Bronchial epithelial cell (primary cell): ENCODE measurements around the gene PAPLN. TPM values are rescaled to one million over a fixed set of nuclear protein-coding genes. Genes with fewer than 3 reads are reported as not detected.

Experiments
- DNase-seq: peaks from one replicate; pipeline ENCODE4 v3.0.0-alpha.2; 2010; ENCODE audit warnings: low read depth
- FAIRE-seq: peaks from 2 replicates; lab custom pipeline; 2011; peaks lifted over from hg19 to GRCh38; lab: Jason Lieb, UNC
- H3K27me3 ChIP-seq: 2 replicates; pipeline ENCODE4 v1.5.1; 2011; ENCODE audit warnings: low read length; ENCODE audit not compliant: control insufficient read depth, insufficient read depth
- H3K36me3 ChIP-seq: 2 replicates; pipeline ENCODE4 v1.5.1; 2011; ENCODE audit warnings: low read length; ENCODE audit not compliant: control insufficient read depth, insufficient read depth
- H3K4me3 ChIP-seq: 2 replicates; pipeline ENCODE4 v1.5.1; 2011; ENCODE audit warnings: mild to moderate bottlenecking, low read depth, low read length, control low read depth
- total RNA-seq: library from RNA; depleted of rRNA; stranded (reverse); fragments of >200 nt; gene quantifications from 2 replicates; pipeline ENCODE4 v1.2.1, GENCODE V29; 2014
- TF ChIP-seq, protein P1 (sequence below): IDR thresholded peaks from 2 replicates; pipeline ENCODE4 v1.5.1; 2011; ENCODE audit warnings: mild to moderate bottlenecking, moderate library complexity, low read length, control low read depth, inconsistent platforms; ENCODE audit not compliant: insufficient read depth, severe bottlenecking

PAPLN gene
- total RNA-seq, 1 donor from 2014 or later = 3.4 TPM

DNA sequence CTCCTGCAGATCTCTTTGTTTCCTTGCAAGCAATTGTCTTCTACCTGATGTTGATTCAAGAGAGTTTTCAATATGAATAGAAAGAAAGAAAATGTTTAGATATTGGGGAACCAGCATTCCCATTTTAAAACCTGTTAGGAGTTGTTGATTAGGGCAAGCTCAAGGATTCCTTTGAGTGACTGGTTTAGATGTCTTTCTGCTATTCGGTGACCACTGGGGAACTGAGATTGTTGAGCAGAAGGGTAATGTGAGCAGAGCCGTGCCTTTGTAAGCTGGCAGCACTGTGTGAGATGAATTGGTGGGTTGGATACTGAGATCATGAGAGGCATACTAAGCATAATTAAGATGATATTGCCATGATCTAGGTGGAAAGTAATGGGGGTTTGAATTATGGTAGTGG, 39.1 kb upstream of the PAPLN start:
- H3K27me3 ChIP-seq = no peaks in the 10 kb centered on the region
- FAIRE-seq (no peak), DNase-seq (no peak)
- TF ChIP-seq, protein P1, sequence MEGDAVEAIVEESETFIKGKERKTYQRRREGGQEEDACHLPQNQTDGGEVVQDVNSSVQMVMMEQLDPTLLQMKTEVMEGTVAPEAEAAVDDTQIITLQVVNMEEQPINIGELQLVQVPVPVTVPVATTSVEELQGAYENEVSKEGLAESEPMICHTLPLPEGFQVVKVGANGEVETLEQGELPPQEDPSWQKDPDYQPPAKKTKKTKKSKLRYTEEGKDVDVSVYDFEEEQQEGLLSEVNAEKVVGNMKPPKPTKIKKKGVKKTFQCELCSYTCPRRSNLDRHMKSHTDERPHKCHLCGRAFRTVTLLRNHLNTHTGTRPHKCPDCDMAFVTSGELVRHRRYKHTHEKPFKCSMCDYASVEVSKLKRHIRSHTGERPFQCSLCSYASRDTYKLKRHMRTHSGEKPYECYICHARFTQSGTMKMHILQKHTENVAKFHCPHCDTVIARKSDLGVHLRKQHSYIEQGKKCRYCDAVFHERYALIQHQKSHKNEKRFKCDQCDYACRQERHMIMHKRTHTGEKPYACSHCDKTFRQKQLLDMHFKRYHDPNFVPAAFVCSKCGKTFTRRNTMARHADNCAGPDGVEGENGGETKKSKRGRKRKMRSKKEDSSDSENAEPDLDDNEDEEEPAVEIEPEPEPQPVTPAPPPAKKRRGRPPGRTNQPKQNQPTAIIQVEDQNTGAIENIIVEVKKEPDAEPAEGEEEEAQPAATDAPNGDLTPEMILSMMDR = no peak
- peaks cover 6% of the 10 kb centered on the region for H3K36me3 ChIP-seq
- no peak overlapping the region for H3K4me3 ChIP-seq

DNA sequence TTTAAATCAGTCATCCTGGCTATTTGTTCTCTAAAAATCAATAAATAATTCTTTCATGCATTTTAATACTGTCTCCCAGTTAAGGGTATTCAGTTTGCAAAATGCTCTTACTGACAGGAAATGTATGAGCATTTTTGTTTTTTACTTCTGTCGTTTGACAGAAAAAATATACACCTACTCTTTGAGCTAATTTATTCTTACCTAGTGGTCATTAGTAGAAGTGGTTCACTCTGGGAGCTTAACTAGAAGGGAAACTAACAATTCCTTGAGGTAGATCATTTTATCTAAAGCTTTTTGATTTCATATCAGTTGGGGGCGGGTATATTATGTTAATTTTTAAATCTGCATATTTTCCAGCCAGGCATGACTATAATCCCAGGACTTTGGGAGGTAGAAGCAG, 33.8 kb upstream of the PAPLN start:
- H3K36me3 ChIP-seq = peaks cover 14% of the 10 kb centered on the region
- no peaks in the 10 kb centered on the region for H3K27me3 ChIP-seq
- TF ChIP-seq, protein P1 = no peak
- DNase-seq (no peak), FAIRE-seq (no peak)
- H3K4me3 ChIP-seq = no peak overlapping the region

DNA sequence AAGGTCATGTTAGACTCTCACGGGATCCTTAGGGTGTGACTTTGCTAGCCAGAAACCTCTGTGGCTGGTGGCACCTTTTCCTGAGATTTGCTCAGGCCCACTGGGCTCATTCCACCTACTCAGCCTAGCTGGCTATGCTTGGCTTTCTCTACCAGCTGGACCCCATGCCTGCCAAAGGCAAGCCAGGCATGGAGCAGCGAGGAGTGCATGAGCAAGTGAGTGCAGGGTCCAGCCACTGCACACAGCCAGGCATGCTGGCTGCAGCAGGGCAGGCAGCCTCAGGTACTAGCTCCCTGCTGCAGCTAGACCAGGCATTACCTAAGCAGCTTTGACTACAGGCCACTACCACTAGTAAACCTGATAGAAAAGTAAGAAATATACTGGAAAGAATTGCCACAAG, 29.7 kb upstream of the PAPLN start:
- no peak for FAIRE-seq
- peaks cover 15% of the 10 kb centered on the region for H3K36me3 ChIP-seq

DNA sequence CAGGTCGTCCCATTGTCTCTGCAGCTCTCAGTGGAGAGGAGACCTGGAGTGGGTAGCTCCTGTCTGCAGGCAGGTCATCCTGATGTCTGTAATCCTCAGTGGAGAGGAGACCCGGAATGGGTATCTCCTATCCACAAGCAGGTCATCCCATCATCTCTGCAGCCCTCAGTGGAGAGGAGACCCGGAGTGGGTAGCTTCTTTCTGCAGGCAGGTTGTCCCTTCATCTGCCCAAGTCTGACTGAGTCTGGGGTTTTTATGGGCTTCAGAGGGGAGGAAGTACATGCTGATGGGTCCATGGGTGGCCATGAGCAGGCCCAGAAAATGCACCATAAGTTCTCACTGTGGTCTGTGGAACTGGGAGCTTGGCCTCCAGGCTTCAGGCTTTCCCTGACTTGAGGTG, 28.9 kb upstream of the PAPLN start:
- no peak for DNase-seq
- no peaks in the 10 kb centered on the region for H3K27me3 ChIP-seq
- H3K4me3 ChIP-seq = no peak overlapping the region
- TF ChIP-seq, protein P1 = no peak
- FAIRE-seq = no peak
- H3K36me3 ChIP-seq = peaks cover 18% of the 10 kb centered on the region

More for the DNA sequence above, 29.7 kb upstream of the PAPLN start:
- TF ChIP-seq, protein P1 = no peak
- no peaks in the 10 kb centered on the region for H3K27me3 ChIP-seq
- no peak overlapping the region for H3K4me3 ChIP-seq
- no peak for DNase-seq

DNA sequence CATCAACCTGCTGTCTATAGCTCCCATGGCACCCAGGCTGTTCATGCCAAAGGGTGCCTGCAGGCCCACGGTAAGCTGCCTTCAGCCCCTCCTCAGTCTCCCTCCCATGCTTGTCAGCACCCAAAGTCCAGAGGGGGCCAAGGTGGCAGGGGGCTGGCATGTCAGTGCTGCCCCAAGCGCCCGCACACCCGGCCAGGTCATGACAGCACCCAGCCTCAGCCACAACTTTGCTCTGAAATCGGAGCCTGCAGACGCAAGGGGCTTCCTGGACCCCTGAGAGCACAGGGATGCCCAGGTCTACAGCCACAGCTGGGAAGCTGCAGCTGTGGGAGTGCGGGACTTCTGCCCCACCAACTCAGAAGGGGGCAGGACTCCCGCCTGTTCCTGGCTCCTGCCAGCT, 28.5 kb upstream of the PAPLN start:
- Histone ChIP-seq H3K4me3 (no peak overlapping the region), H3K27me3 (no peaks in the 10 kb centered on the region), H3K36me3 (peaks cover 16% of the 10 kb centered on the region)
- no peak for FAIRE-seq
- no peak for DNase-seq
- TF ChIP-seq, protein P1 = no peak

DNA sequence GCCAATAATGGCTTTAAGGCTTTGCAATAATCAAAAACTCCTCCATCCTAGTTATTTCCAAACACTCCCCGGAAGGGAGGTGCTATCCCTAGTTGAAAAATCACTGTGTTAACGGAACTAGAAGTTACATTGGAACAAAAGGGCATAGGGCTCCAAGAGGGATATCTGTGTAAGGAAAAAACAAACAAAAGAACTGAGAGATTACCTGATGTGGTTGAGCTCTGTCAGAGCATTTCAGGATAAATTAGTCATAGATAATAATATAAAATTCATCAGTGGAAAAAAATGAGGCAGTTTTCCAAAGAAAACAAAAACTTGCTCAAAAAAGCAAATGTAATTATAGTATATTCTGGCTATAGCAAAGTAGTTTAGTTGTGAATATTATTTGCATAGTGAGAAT, 27.4 kb upstream of the PAPLN start:
- FAIRE-seq = no peak
- no peaks in the 10 kb centered on the region for H3K27me3 ChIP-seq
- peak; percentile 50 for DNase-seq
- no peak overlapping the region for H3K4me3 ChIP-seq
- TF ChIP-seq, protein P1 = no peak
- peaks cover 18% of the 10 kb centered on the region for H3K36me3 ChIP-seq
